H9 (cell line): Measurements from ENCODE around the gene SYS1. TPM values are rescaled to one million over a fixed set of nuclear protein-coding genes. Genes with fewer than 3 reads are reported as not detected.
A peak's percentile ranks its signal among the peaks of the same experiment; 100 is the strongest.

ENCODE experiments used
- DNase-seq: peaks from one replicate; pipeline ENCODE4 v3.0.0-alpha.2; 2017
- H2AFZ ChIP-seq: one replicate; pipeline ENCODE4 v1.6.1; 2013; ENCODE audit warnings: mild to moderate bottlenecking, low read length, control low read depth, moderate library complexity
- H2AK5ac ChIP-seq: 2 replicates; pipeline ENCODE4 v1.6.1; 2013; ENCODE audit warnings: low read length, control low read depth, mixed read lengths; ENCODE audit not compliant: insufficient read length
- H2BK120ac ChIP-seq: one replicate; pipeline ENCODE4 v1.6.1; 2013; ENCODE audit warnings: low read depth, mild to moderate bottlenecking, low read length, control low read depth, inconsistent platforms; ENCODE audit not compliant: poor library complexity, severe bottlenecking
- H2BK12ac ChIP-seq: 2 replicates; pipeline ENCODE4 v1.6.1; 2013; ENCODE audit warnings: low read length, control low read depth, mixed read lengths, low read depth; ENCODE audit not compliant: insufficient read length
- H2BK15ac ChIP-seq: 2 replicates; pipeline ENCODE4 v1.6.1; 2013; ENCODE audit warnings: low read depth, low read length, control low read depth
- H2BK20ac ChIP-seq: one replicate; pipeline ENCODE4 v1.6.1; 2013; ENCODE audit warnings: low read depth, mild to moderate bottlenecking, low read length, control low read depth, inconsistent platforms; ENCODE audit not compliant: poor library complexity, severe bottlenecking
- H2BK5ac ChIP-seq: 2 replicates; pipeline ENCODE4 v1.6.1; 2013; ENCODE audit warnings: low read length, control low read depth, mixed read lengths; ENCODE audit not compliant: insufficient read length
- H3K14ac ChIP-seq: 2 replicates; pipeline ENCODE4 v1.6.1; 2013; ENCODE audit warnings: low read length, control low read depth; ENCODE audit not compliant: insufficient read depth
- H3K18ac ChIP-seq: 2 replicates; pipeline ENCODE4 v1.6.1; 2013; ENCODE audit warnings: low read depth, mild to moderate bottlenecking, mixed read lengths, low read length, control low read depth; ENCODE audit not compliant: insufficient read length
- H3K23ac ChIP-seq: 2 replicates; pipeline ENCODE4 v1.6.1; 2013; ENCODE audit warnings: low read length, control low read depth, mixed read lengths, low read depth; ENCODE audit not compliant: insufficient read length
- H3K23me2 ChIP-seq: 2 replicates; pipeline ENCODE4 v1.6.1; 2013; ENCODE audit warnings: low read depth, mild to moderate bottlenecking, mixed read lengths, low read length, control low read depth; ENCODE audit not compliant: insufficient read length, poor library complexity, severe bottlenecking
- H3K27ac ChIP-seq: 2 replicates; pipeline ENCODE4 v1.5.1; 2013; ENCODE audit warnings: low read length, control low read depth, mixed read lengths, low read depth; ENCODE audit not compliant: insufficient read length
- H3K27me3 ChIP-seq: 2 replicates; pipeline ENCODE4 v1.6.1; 2013; ENCODE audit warnings: low read length, control low read depth, inconsistent platforms; ENCODE audit not compliant: insufficient read depth
- H3K4ac ChIP-seq: 2 replicates; pipeline ENCODE4 v1.6.1; 2013; ENCODE audit warnings: low read depth, mild to moderate bottlenecking, control low read depth, inconsistent platforms, low read length, moderate library complexity
- H3K4me1 ChIP-seq: 2 replicates; pipeline ENCODE4 v1.6.1; 2013; ENCODE audit warnings: low read length, control low read depth, inconsistent platforms; ENCODE audit not compliant: insufficient read depth
- H3K4me2 ChIP-seq: 2 replicates; pipeline ENCODE4 v1.6.1; 2013; ENCODE audit warnings: low read length, control low read depth, mixed read lengths; ENCODE audit not compliant: insufficient read length, insufficient read depth
- H3K56ac ChIP-seq: 2 replicates; pipeline ENCODE4 v1.6.1; 2013; ENCODE audit warnings: low read depth, mild to moderate bottlenecking, mixed read lengths, low read length, control low read depth; ENCODE audit not compliant: insufficient read length
- H3K79me1 ChIP-seq: 2 replicates; pipeline ENCODE4 v1.6.1; 2013; ENCODE audit warnings: low read depth, mild to moderate bottlenecking, moderate library complexity, low read length, control low read depth, inconsistent platforms; ENCODE audit not compliant: insufficient read depth, poor library complexity, severe bottlenecking
- H3K79me2 ChIP-seq: 2 replicates; pipeline ENCODE4 v1.6.1; 2013; ENCODE audit warnings: low read length, control low read depth, inconsistent platforms; ENCODE audit not compliant: insufficient read depth
- H3K9ac ChIP-seq: 2 replicates; pipeline ENCODE4 v1.6.1; 2013; ENCODE audit warnings: low read length, control low read depth, mixed read lengths; ENCODE audit not compliant: insufficient read length; ENCODE audit errors: extremely low read depth
- H3K9me3 ChIP-seq: one replicate; pipeline ENCODE4 v1.6.1; 2013; ENCODE audit warnings: low read depth, low read length, inconsistent platforms; ENCODE audit not compliant: control insufficient read depth
- H3T11ph ChIP-seq: one replicate; pipeline ENCODE4 v1.6.1; 2013; ENCODE audit warnings: mild to moderate bottlenecking, low read length, control low read depth, inconsistent platforms
- H4K20me1 ChIP-seq: one replicate; pipeline ENCODE4 v1.6.1; 2013; ENCODE audit not compliant: control insufficient read depth, insufficient read length, insufficient read depth
- H4K5ac ChIP-seq: 2 replicates; pipeline ENCODE4 v1.6.1; 2013; ENCODE audit warnings: low read depth, mild to moderate bottlenecking, mixed read lengths, low read length, control low read depth; ENCODE audit not compliant: insufficient read length
- H4K8ac ChIP-seq: replicated peaks from 2 replicates; pipeline ENCODE4 v1.6.1; 2013; ENCODE audit warnings: low read length, control low read depth, mixed read lengths, low read depth; ENCODE audit not compliant: insufficient read length
- H4K91ac ChIP-seq: 2 replicates; pipeline ENCODE4 v1.6.1; 2013; ENCODE audit warnings: low read depth, mild to moderate bottlenecking, moderate library complexity, mixed read lengths, low read length, control low read depth; ENCODE audit not compliant: insufficient read length
- H3K27ac Mint-ChIP-seq, 3 experiments: 2 replicates in 2 of 3; 3 replicates in 1 of 3; pipeline ENCODE4 v1.8.0; 2020 to 2021; ENCODE audit warnings: mixed read lengths in 3 of 3, mild to moderate bottlenecking in 1 of 3, moderate library complexity in 1 of 3
- H3K27me3 Mint-ChIP-seq: 2 replicates; pipeline ENCODE4 v1.8.0; 2021; ENCODE audit warnings: low read depth, mild to moderate bottlenecking, moderate library complexity, mixed read lengths
- H3K36me3 Mint-ChIP-seq, 3 experiments: 2 replicates in 2 of 3; 3 replicates in 1 of 3; pipeline ENCODE4 v1.8.0; 2020 to 2021; ENCODE audit warnings: low read depth in 3 of 3, mixed read lengths in 3 of 3; ENCODE audit not compliant: insufficient read depth in 1 of 3
- H3K4me1 Mint-ChIP-seq, 2 experiments: 2 replicates each; pipeline ENCODE4 v1.8.0; 2020; ENCODE audit warnings: mixed read lengths in 2 of 2
- H3K4me3 Mint-ChIP-seq, 2 experiments: 2 replicates in 1 of 2; 3 replicates in 1 of 2; pipeline ENCODE4 v1.8.0; 2020 to 2021; ENCODE audit warnings: mild to moderate bottlenecking in 2 of 2, mixed read lengths in 2 of 2, moderate library complexity in 1 of 2
- H3K9me3 Mint-ChIP-seq, 2 experiments: 2 replicates in 1 of 2; 3 replicates in 1 of 2; pipeline ENCODE4 v1.8.0; 2020; ENCODE audit warnings: mild to moderate bottlenecking in 2 of 2, mixed read lengths in 2 of 2, moderate library complexity in 1 of 2
- WGBS: extraction: QIAGEN DNeasy Blood & Tissue Kit; methylation state at CpG from one replicate; pipeline ENCODE4 v1.1.7; 2013; ENCODE audit warnings: missing lambda C conversion rate, low lambda C conversion rate, mixed read lengths; ENCODE audit not compliant: insufficient read length; ENCODE audit errors: extremely low coverage; 5-methylcytosine and 5-hydroxymethylcytosine counted together
- total RNA-seq: library from RNA; stranded (reverse); gene quantifications from 2 replicates; pipeline ENCODE4 v1.2.1, GENCODE V29; 2021
- TF ChIP-seq, protein P1 (sequence below): fragments of 200-600 bp; sonication (generic); conservative IDR thresholded peaks from 3 replicates; pipeline ENCODE4 v1.8.0; 2021; ENCODE audit warnings: antibody characterized with exemption, mild to moderate bottlenecking

Gene SYS1
- total RNA-seq, 1 experiment from 2014 or later, result 21.0 TPM

GRCh38 chr20:45404438-45404837 lies 41.5 kb downstream of the SYS1 start:
- H4K20me1 ChIP-seq, result no peaks in the 10 kb centered on the region
- H3T11ph ChIP-seq, result no peak overlapping the region
- no peaks in the 10 kb centered on the region for H3K9me3 ChIP-seq
- no peak overlapping the region for H3K14ac ChIP-seq
- no peak overlapping the region for H3K56ac ChIP-seq
- no peak overlapping the region for H3K27ac Mint-ChIP-seq
- H2BK20ac ChIP-seq, result no peak overlapping the region
- H4K91ac ChIP-seq, result no peak overlapping the region
- H3K4me1 ChIP-seq, result peaks cover 3% of the 10 kb centered on the region; the same call in 1 of the 2 replicates
- no peak overlapping the region for H3K9ac ChIP-seq
- no peak overlapping the region for H2AFZ ChIP-seq
- H3K4me2 ChIP-seq, result no peak overlapping the region
- no peak overlapping the region for H3K18ac ChIP-seq
- no peak overlapping the region for H2BK5ac ChIP-seq
- no peak overlapping the region for H3K27ac ChIP-seq
- peak overlapping the region; percentile 9 to 45; a peak in 3 of 5 replicates for H3K4me3 Mint-ChIP-seq
- peaks cover 47% of the 10 kb centered on the region for H3K27me3 Mint-ChIP-seq
- H3K9me3 Mint-ChIP-seq, result peaks cover 25 to 26% of the 10 kb centered on the region in 2 experiments
- no peak overlapping the region for H3K23ac ChIP-seq
- peaks cover 12 to 15% of the 10 kb centered on the region in 2 experiments for H3K4me1 Mint-ChIP-seq
- peaks cover 4% of the 10 kb centered on the region; the same call in 1 of the 2 replicates for H3K27me3 ChIP-seq
- H2AK5ac ChIP-seq, result no peak overlapping the region
- TF ChIP-seq, protein P1, sequence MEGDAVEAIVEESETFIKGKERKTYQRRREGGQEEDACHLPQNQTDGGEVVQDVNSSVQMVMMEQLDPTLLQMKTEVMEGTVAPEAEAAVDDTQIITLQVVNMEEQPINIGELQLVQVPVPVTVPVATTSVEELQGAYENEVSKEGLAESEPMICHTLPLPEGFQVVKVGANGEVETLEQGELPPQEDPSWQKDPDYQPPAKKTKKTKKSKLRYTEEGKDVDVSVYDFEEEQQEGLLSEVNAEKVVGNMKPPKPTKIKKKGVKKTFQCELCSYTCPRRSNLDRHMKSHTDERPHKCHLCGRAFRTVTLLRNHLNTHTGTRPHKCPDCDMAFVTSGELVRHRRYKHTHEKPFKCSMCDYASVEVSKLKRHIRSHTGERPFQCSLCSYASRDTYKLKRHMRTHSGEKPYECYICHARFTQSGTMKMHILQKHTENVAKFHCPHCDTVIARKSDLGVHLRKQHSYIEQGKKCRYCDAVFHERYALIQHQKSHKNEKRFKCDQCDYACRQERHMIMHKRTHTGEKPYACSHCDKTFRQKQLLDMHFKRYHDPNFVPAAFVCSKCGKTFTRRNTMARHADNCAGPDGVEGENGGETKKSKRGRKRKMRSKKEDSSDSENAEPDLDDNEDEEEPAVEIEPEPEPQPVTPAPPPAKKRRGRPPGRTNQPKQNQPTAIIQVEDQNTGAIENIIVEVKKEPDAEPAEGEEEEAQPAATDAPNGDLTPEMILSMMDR, result no peak
- H3K36me3 Mint-ChIP-seq, result peaks cover 13 to 31% (median 20%) of the 10 kb centered on the region in 3 experiments
- no peak overlapping the region for H2BK120ac ChIP-seq
- H3K79me2 ChIP-seq, result no peaks in the 10 kb centered on the region
- no peak overlapping the region for H2BK15ac ChIP-seq
- no peak overlapping the region for H2BK12ac ChIP-seq
- no CpG with 5 or more reads among the region's 1 CpG for WGBS
- no peak for DNase-seq
- peaks cover 21% of the 10 kb centered on the region for H3K23me2 ChIP-seq
- H4K8ac ChIP-seq, result no peak overlapping the region
- H3K79me1 ChIP-seq, result no peaks in the 10 kb centered on the region
- H3K4ac ChIP-seq, result no peak overlapping the region
- H4K5ac ChIP-seq, result no peak overlapping the region
